Activated effector memory CD4-positive, alpha-beta T cell treated with Interleukin-2 at 50 U/mL for 16 hours (primary cell): ENCODE measurements around the gene PYDC2.

Experiments used
- DNase-seq: peaks from one replicate; pipeline ENCODE4 v3.0.0-alpha.2; 2020

Gene PYDC2

GRCh38 chr3:191461113-191461595 is at the start of gene PYDC2:
Gene PYDC2 (plus strand): TSS chr3:191461163. CDS start chr3:191461163, 0 bp downstream.
- DNase-seq, result no peak

- DNase-seq, result no peak
These were observed 48.2 kb upstream of the PYDC2 start for GRCh38 chr3:191412759-191413158.

GRCh38 chr3:191414286-191414685 is 46.7 kb upstream of the PYDC2 start:
- no peak for DNase-seq

- no peak for DNase-seq
These were observed 46.2 kb upstream of the PYDC2 start for GRCh38 chr3:191414732-191415131.

GRCh38 chr3:191415566-191415965 is 45.4 kb upstream of the PYDC2 start:
- DNase-seq, result no peak

GRCh38 chr3:191417457-191417729 is 43.6 kb upstream of the PYDC2 start:
- no peak for DNase-seq

GRCh38 chr3:191420771-191421170 is 40.2 kb upstream of the PYDC2 start:
- no peak for DNase-seq

- no peak for DNase-seq
These were observed 36.1 kb upstream of the PYDC2 start for GRCh38 chr3:191424881-191425280.

- DNase-seq, result no peak
These were observed 35.6 kb upstream of the PYDC2 start for GRCh38 chr3:191425322-191425734.

GRCh38 chr3:191426311-191426710 is 34.7 kb upstream of the PYDC2 start:
- DNase-seq, result no peak

- no peak for DNase-seq
These were observed 32.8 kb upstream of the PYDC2 start for GRCh38 chr3:191428177-191428576.

- no peak for DNase-seq
These were observed 30.9 kb upstream of the PYDC2 start for GRCh38 chr3:191430103-191430502.

- no peak for DNase-seq
These were observed 29.7 kb upstream of the PYDC2 start for GRCh38 chr3:191431160-191431822.

- no peak for DNase-seq
These were observed 28.8 kb upstream of the PYDC2 start for GRCh38 chr3:191432162-191432561.

- DNase-seq, result no peak
These were observed 26.9 kb upstream of the PYDC2 start for GRCh38 chr3:191434024-191434423.

- DNase-seq, result no peak
These were observed 25.0 kb upstream of the PYDC2 start for GRCh38 chr3:191435981-191436380.

GRCh38 chr3:191438150-191438814 is 22.7 kb upstream of the PYDC2 start:
- DNase-seq, result no peak

GRCh38 chr3:191440532-191440931 is 20.4 kb upstream of the PYDC2 start:
- no peak for DNase-seq

GRCh38 chr3:191441687-191442086 is 19.3 kb upstream of the PYDC2 start:
- no peak for DNase-seq

- no peak for DNase-seq
These were observed 16.4 kb upstream of the PYDC2 start for GRCh38 chr3:191444569-191444968.

GRCh38 chr3:191449256-191449655 is 11.7 kb upstream of the PYDC2 start:
- no peak for DNase-seq

- DNase-seq, result no peak
These were observed 5.6 kb upstream of the PYDC2 start for GRCh38 chr3:191455257-191455952.

GRCh38 chr3:191460360-191460759 is 603 bp upstream of the PYDC2 start:
- no peak for DNase-seq

GRCh38 chr3:191470080-191470479 is 9.1 kb downstream of the PYDC2 start:
- DNase-seq, result no peak
